Vein endothelial cell (primary cell): ENCODE data around the gene RAB26. TPM values are rescaled to one million over a fixed set of nuclear protein-coding genes. Genes with fewer than 3 reads are reported as not detected.

Source experiments
- small RNA-seq: library from RNA; depleted of rRNA; stranded (forward); fragments of <200 nt; gene quantifications from one replicate; pipeline ENCODE3, GENCODE V24; 2012
- total RNA-seq: library from RNA; depleted of rRNA; stranded (reverse); fragments of >200 nt; gene quantifications from 2 replicates; pipeline ENCODE4 v1.2.3, GENCODE V29; 2012

RAB26 gene, protein sequence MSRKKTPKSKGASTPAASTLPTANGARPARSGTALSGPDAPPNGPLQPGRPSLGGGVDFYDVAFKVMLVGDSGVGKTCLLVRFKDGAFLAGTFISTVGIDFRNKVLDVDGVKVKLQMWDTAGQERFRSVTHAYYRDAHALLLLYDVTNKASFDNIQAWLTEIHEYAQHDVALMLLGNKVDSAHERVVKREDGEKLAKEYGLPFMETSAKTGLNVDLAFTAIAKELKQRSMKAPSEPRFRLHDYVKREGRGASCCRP
- 0.65 and 0.86 TPM in 2 replicates for total RNA-seq

DNA sequence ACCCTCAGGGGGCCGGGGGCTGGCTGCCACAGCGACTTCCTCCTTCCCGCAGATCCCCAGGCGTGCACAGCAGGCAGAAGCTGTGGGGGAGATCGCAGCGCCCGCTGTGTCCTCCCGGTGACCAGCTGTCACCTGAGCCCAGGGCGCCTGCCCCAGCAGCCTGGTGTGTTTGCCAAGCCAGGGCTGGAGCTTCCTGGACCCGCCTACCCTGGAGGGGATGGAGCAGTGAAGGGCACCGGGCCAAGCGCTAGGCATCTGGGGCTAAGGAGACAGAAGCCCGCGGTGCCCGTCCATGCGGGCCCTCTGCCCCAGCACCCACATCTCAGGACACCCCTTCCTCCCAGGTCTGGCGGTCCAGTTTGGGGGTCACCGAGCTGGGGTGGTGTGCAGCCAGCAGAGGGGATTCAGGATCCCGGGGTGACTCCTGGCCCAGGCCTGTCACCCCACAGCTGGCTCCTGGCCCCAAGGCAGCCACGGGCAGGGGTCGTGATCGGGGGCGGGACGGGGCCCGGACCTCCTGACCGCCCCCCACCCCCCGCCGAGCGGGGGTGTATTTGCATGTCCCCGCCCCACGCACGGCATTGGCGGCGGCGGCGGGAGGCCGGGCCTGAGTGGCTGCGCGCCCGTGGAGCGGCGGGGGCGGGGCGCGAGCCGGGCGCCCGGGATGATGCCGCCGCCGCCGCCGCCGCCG is at the start of gene RAB26:
Gene RAB26 (plus strand): TSS at position 645 of the 691 bp plus-strand sequence. CDS start 159 bp downstream, outside the sequence.

DNA sequence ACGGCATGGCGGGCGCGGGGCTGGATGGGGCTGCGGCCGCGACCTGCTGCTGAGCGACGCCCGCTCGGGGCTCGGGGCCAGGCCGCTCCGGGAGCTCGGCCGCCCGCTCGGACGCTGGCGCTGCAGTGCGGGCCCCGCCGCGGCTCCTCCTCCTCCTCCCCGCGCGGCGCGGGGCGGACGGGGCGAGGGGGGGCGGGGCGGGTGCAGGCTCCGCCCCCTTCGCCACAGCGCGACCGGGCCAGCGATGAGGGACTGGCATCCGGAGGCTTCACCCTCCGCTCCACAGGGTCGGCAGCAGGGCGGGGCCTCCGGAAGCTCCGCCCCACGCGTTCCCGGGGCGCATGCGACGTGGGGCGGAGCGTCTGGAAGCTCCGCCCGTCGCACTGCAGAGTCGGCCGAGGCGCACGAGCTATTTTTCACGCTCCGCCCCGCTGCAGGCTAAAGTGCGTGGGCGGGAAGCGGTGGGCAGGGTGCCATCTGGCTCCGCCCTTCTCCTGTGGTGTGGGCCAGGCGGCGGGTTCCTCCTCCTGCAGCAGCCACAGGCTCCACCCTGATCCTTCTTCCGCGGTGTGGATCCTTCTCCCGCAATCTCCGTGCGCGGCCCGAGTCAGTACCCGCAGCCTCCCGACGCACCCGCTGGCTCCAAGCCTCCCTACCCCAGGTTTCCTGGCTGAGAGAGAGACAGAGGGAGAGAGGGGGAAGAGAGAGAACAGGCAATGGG is 12.5 kb upstream of the RAB26 start, which contains the start of gene PKD1:
Gene PKD1 (minus strand): TSS at position 129 of the 721 bp plus-strand sequence. CDS start 209 bp downstream, outside the sequence.

DNA sequence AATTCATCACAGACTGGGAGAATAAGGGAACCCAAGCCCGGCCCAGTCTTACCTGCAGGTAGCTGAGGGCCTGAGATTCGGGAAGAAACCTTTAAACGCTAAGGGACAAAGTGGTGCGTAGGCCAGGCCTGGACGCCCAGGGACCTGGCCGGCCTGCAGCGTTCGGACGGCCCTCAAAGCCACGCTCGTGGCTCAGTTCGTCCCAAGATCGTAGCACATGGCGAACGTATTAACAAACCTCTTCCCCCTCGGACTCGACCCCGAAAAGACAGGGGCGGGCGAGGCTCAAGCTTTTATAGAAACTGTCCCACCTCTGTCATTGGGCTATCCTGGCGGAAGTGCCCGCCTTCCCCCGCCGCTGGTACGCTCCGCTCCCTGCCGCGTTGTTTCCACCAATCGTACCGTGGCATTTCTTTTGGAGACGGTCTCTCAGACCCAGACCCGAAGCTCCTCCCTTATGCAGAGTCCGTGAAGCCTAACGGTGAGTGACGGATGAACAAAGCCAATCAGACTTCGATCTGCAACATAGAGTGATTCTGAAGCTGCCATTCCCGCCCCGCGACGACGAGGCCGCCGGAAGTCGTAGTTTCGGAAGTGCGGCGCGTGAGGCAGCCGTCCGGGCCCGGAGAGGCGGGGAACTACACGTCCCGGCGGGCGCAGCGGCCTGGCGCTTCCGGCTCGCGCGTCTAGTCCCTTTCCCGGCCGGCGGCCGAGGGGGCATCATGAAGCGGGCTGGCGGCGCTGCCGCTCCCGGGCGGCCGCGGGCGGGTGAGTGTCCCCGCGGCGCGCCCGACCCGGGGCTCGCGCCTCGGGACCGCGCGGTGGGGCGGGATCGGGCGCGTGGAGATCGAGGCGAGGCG is 6.9 kb downstream of the RAB26 start, which contains the start of gene TRAF7:
Gene TRAF7 (plus strand): TSS at position 692 of the 860 bp plus-strand sequence. CDS start 8,139 bp downstream, outside the sequence.

DNA sequence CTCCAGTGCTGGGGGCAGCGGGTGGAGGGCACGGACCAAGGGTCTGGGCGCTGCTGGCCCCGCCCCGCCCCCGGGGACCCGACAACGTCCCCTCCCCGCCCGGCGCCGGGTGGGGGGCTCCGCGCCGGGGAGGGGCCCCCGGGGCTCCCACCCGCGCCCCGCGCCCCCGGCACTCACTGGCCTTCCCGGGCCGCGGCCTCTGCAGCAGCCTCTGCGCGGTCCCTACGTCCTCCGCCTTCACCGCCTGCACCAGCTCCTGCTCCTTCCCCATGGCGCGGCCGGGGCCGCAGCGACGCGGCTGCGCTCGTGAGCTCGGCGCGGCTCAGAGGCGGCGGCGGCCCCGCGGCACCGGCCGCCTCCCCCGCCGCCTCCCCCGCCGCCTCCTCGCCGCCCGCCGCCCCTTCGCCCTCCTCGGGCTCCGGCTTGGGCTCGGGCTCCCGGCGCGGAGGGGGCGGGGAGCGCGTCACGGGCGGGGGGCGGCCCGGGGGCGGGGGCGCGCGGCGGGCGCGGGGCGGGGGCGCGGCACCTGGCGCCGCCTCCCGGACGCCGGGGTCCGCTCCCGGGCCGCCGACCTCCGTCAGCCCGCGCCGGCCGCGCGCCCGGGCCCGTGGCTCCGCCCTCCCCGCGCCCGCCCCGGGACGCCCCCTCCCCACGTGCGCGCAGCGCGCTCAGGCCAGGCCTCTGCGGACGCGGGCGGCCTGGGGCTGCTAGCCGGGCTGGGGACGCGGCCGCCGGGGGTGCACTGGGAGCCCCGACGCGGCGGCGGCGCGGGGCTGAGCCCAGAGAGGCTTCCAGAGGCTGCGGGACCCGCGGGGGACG is 47.9 kb downstream of the RAB26 start, which contains the start of gene CASKIN1:
Gene CASKIN1 (minus strand): TSS at position 444 of the 819 bp plus-strand sequence. CDS start 173 bp downstream, at position 271.

Small RNA genes lying within 50 kb of the gene (small RNA-seq; reads per million reads assigned to genes)
- gene MIR3180-5 (not detected), gene MIR4516 (not detected), gene RF00019 (not detected), gene SNORD60 (not detected)

Other genes with a start within 250 kb of the RAB26 start
- gene HS3ST6, start 230.2 kb upstream of the RAB26 start, total RNA-seq = not detected in 2 replicates
- gene MSRB1, start 205.4 kb upstream of the RAB26 start, total RNA-seq = 20.5 and 21.6 TPM in 2 replicates
- not detected in 2 replicates for gene RPL3L, start 193.9 kb upstream of the RAB26 start, total RNA-seq
- 118 and 137 TPM in 2 replicates for gene NDUFB10, start 189.1 kb upstream of the RAB26 start, total RNA-seq
- gene RPS2, start 183.8 kb upstream of the RAB26 start, total RNA-seq = 2,303 and 3,069 TPM in 2 replicates
- gene RNF151, start 181.8 kb upstream of the RAB26 start, total RNA-seq = not detected in 2 replicates
- gene TBL3, start 176.6 kb upstream of the RAB26 start, total RNA-seq = 45.9 and 54.2 TPM in 2 replicates
- 0.33 TPM in 1 of 2 replicates, not detected in the other for gene NOXO1, start 167.2 kb upstream of the RAB26 start, total RNA-seq
- 11.9 and 15.7 TPM in 2 replicates for gene GFER, start 164.4 kb upstream of the RAB26 start, total RNA-seq
- 1.9 and 6.9 TPM in 2 replicates for gene SYNGR3, start 158.7 kb upstream of the RAB26 start, total RNA-seq
- gene ZNF598, start 138.8 kb upstream of the RAB26 start, total RNA-seq = 29.7 and 33.1 TPM in 2 replicates
- 0.98 and 1.1 TPM in 2 replicates for gene NPW, start 128.8 kb upstream of the RAB26 start, total RNA-seq
- gene NHERF2, start 121.7 kb upstream of the RAB26 start, total RNA-seq = 40.5 and 82.0 TPM in 2 replicates
- gene NTHL1, start 100.8 kb upstream of the RAB26 start, total RNA-seq = 17.9 and 28.1 TPM in 2 replicates
- gene TSC2, start 100.6 kb upstream of the RAB26 start, total RNA-seq = 67.1 and 86.9 TPM in 2 replicates
- 64.7 and 80.0 TPM in 2 replicates for gene PKD1, start 12.7 kb upstream of the RAB26 start, total RNA-seq
- 117 and 169 TPM in 2 replicates for gene TRAF7, start 7.2 kb downstream of the RAB26 start, total RNA-seq
- under 0.01 TPM in 2 replicates for gene CASKIN1, start 48.0 kb downstream of the RAB26 start, total RNA-seq
- 36.4 and 40.5 TPM in 2 replicates for gene MLST8, start 56.8 kb downstream of the RAB26 start, total RNA-seq
- gene BRICD5, start 62.2 kb downstream of the RAB26 start, total RNA-seq = 0.98 and 2.1 TPM in 2 replicates
- 20.3 and 21.9 TPM in 2 replicates for gene PGP, start 66.2 kb downstream of the RAB26 start, total RNA-seq
- 31.4 and 35.3 TPM in 2 replicates for gene E4F1, start 75.0 kb downstream of the RAB26 start, total RNA-seq
- gene DNASE1L2, start 87.8 kb downstream of the RAB26 start, total RNA-seq = 0.65 and 0.67 TPM in 2 replicates
- gene ECI1, start 103.0 kb downstream of the RAB26 start, total RNA-seq = 20.8 and 28.4 TPM in 2 replicates
- gene RNPS1, start 119.5 kb downstream of the RAB26 start, total RNA-seq = 144 and 178 TPM in 2 replicates
- gene ABCA3, start 192.1 kb downstream of the RAB26 start, total RNA-seq = 33.9 and 35.9 TPM in 2 replicates